GM19397 (cell line): ENCODE results near the gene ATP13A1.
"Not testable (repeated sequence)": the region's sequence is repeated elsewhere in the genome, so short reads cannot be mapped to it uniquely, and the experiment has no call there.

Experiments
- ATAC-seq: cut with Tn5 transposase; IDR thresholded peaks from one replicate; pipeline ENCODE4 v1.9.1; 2021; ENCODE audit warnings: mild to moderate bottlenecking, moderate library complexity; ENCODE audit not compliant: unreplicated experiment

Gene ATP13A1

GRCh38 chr19:19665420-19665948 is 2.0 kb upstream of the ATP13A1 start:
- ATAC-seq: not testable (repeated sequence)

- ATAC-seq: no peak
Measured at GRCh38 chr19:19662871-19663255, 613 bp downstream of the ATP13A1 start.

- ATAC-seq: no peak
Measured at GRCh38 chr19:19662344-19662743, 1.1 kb downstream of the ATP13A1 start.

DNA sequence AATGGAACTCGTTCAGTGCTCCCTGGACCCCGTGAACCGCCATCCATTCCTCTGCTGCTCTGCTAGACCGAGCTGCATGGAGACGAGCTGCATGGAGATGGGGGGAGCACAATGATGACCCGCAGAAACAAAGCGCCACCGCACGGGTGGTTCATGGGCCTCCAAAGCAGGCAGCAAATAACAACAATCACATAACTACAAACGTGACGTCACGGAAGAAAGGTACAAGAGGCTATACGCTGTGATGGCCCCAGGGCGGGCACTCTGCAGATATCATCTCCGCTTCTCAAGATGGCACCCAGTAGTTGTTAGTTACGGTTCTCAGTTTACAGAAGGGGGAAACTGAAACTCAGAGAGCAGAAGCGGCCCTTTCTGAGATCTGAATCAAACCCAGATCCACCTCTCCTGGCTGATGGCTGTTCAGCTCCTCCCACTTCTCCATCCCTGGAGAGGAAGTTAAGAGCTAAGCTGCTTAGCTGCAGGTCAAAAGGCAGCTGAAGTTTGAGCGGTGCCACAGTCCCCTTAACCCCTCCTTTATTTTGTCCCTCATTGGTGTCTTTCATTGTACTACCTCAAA is 1.7 kb downstream of the ATP13A1 start:
- no peak for ATAC-seq

GRCh38 chr19:19661141-19661674 is 2.3 kb downstream of the ATP13A1 start:
- ATAC-seq: no peak

- no peak for ATAC-seq
Measured at GRCh38 chr19:19659646-19660245, 3.7 kb downstream of the ATP13A1 start.

GRCh38 chr19:19657397-19657783 is 6.1 kb downstream of the ATP13A1 start:
- ATAC-seq: no peak

- no peak for ATAC-seq
Measured at GRCh38 chr19:19656451-19657396, 6.8 kb downstream of the ATP13A1 start.

DNA sequence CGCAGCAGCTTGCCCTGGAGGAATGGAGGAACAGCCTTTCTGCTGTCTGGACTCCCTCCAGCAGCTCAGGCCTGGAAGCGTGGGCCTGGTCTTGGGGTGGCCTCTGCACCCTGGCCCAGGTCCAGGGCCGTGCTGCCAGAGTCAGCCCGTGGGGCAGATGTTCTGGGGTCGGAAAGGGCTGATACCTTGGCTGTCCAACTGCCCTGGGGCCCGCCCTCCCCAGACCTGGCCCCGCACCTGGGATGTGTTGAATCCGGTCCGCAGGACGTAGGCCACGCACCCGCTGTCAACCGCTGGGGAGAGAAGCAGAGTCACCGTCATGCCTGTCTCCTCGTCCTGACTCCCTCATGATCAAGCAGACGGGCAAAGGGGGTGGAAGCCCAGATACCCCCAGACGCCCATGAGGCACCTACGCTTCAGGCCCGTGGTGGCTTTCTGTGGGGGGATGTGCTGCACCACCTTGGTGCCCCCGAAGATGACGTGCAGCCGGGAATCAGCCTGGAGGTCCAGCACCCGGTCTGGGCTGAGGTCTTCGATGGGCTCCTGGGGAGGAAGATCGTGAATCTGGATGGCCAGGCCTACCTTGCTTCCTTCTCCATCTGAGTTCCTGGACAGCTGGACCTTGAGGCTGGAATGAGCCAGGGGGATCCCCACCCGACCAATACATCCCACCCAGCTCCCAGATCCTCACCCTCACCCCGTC is 7.7 kb downstream of the ATP13A1 start:
- ATAC-seq: no peak

DNA sequence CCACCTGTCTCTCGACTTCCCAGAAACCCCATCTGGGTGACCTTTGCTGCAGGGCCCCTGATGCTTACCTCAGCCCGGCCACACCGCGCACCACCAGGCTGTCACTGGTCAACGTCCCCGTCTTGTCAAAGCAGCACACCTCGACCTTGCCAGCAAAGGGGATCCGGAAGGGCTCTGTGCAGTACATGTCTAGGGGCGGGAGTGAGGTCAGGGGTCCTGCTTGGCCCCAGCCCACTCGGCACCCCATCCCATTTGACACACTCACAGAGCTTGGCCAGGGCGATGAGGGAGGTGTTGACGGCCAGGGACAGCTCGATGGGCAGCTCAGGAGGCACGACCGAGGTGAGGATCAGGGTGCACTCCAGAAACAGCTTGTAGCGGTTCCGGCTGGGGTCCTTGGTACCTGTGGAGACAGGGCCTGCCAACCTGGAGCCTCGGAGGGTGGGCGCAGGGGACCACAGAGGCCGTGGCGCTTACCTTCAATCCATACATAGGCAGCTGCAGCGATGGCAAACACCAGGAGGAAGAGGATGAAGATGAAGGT is 8.4 kb downstream of the ATP13A1 start:
- ATAC-seq: no peak

- no peak for ATAC-seq
Measured at GRCh38 chr19:19654441-19654840, 9.0 kb downstream of the ATP13A1 start.

- no peak for ATAC-seq
Measured at GRCh38 chr19:19653597-19654147, 9.8 kb downstream of the ATP13A1 start.

DNA sequence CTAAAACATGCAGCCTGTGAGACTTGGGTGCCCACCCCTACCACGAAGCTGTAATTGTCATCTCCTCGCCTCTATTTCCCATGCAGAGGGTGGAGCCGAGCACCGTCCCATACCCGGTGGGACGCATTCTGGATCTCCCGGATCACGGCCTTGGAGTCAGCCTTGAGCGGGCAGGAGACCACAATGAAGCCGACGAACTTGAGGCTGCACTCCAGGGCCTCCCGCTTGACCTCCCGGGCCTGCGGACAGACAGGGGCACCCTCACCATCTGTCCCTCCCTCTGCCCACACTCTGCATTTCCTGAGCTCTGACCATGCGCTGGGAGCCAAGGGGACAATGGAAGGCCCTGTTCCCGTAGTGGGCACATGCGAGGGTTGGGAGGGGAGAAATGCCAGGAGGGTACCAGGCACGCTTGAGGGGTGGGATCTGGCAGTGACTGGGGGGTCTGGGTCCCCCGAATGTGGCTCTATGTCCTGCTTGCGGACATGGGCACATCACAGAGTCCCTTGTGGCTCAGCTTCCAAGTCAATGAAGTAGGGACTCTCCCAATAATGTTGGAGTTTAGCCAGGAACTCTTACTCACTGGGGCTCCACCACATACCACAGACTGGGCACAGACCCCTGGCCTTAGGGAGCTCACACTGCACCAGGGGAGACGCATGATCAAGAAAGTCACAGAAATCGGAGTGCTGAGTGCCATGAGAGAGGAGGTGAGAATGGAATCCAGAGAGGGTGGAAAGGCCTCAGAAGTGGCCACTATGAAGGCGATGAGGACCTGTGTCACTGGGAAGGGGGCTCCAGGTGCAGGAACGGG is 10.8 kb downstream of the ATP13A1 start:
- no peak for ATAC-seq

DNA sequence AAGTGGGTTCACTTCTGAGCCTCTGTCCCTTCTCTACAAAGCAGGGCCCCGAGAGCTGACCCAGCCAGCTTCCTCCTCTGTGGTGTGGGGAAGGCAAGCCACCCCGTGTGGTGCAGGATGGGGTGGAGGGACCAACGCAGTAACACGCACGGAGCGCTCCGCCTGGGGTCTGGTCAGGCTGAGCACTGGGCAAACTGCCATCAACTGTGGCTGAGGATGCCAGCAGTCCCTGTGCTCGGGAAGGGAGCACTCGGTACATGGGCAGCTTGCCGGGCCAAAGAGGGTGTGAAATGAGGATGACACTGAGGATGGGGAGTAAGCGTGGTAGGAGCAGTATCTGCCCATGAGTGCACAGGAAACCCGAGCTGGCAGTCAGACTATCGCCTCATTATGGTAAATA is 12.4 kb downstream of the ATP13A1 start:
- no peak for ATAC-seq

DNA sequence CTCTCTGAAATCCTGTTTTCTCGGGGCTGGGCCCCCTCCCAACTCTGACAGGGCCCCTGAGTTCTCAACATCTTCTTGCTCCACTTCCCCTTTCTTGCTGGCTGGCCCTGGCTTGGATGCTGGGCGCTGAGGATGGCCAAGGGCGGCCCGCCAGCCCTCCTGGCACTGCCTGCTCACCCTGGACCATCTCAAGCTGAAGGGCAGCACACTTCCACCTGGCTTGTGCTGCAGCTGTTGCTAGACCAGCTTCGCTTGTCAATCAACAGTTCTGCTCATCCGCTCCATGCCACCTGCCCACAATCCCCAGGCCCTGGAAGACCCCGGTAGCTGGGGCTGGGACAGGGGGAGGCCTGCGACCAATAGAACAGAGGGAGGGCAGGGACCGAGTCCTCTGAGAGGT is 13.1 kb downstream of the ATP13A1 start:
- ATAC-seq: no peak

GRCh38 chr19:19649580-19649995 is 13.9 kb downstream of the ATP13A1 start:
- no peak for ATAC-seq

DNA sequence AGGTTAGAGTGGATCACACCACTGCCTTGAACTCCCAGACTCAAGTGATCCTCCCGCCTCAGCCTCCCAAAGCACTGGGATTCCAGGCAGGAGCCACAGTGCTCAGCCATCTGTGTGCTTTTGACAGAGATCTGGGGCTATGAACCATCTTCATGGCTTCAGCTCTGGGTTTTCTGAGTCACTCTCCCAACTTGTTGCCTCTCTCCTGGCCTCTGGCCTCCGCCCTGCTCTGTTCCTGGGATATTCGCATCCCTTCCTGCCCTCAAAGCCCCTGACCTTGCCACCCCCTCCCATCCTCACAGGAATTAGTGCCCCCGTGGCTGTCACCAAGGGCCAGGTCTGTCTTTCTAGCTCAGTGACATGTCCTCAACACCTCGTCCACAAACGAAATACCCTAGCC is 14.3 kb downstream of the ATP13A1 start:
- ATAC-seq: no peak

GRCh38 chr19:19647037-19647835 is 16.2 kb downstream of the ATP13A1 start:
- no peak for ATAC-seq
